ENCODE results near the gene EBF3. TPM values are rescaled to one million over a fixed set of nuclear protein-coding genes. Genes with fewer than 3 reads are reported as not detected.

The EBF3 gene
- total RNA-seq, 1 experiment from 2014 or later: not detected

DNA sequence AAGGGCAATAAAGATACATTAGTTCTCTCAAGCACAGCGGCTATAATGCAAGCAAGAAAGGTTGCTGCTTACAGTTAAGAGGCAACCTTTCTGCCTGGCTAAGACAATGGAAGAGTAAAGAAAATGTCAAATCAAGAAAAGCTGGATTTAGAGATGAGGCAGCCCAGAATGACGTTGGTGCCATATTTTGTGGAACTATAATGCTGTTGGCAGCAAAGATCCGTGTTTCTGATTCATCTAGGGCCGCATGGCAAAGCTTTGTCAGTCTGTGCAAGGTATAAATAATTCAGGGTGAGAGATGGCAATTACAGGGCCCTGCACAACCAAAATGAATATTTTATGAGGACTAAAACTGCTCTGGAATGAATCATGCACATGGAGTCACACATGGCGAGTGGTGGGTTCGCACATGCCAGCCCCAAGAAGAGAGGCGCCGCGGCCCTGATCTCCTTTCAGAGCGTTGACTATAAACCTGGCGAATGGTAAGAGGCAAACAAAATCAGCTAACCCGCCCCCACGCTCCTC lies 76.6 kb downstream of the EBF3 start:
- H3K27ac Mint-ChIP-seq (ENCODE audit: unreplicated experiment): no peak overlapping the region
- no peaks in the 10 kb centered on the region for H3K4me1 Mint-ChIP-seq (ENCODE audit: low read depth, unreplicated experiment)
- no peaks in the 10 kb centered on the region for H3K27me3 Mint-ChIP-seq (ENCODE audit: unreplicated experiment)

DNA sequence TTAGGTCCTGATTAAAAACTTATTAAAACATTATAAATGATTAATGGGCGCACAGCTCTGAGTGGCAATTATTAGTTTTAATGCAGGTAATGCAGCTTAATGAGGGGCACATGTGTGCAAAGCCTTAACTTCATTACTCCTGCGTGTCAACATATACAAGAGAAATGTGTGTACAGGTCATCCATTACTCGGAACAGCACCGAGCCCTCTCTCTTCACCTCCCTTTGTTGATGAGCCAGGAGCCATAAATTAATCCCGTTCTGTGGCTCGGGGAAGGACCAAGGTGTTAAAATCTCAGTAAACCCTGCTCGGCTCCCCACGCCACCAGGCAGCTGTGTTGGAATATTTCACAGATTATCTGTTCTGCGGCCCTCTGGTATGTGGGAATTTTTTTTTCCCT lies 77.8 kb downstream of the EBF3 start:
- no peaks in the 10 kb centered on the region for H3K9me3 Mint-ChIP-seq (ENCODE audit: low read depth, unreplicated experiment)
- CTCF ChIA-PET: no interaction called here
- H3K27me3 Mint-ChIP-seq (ENCODE audit: unreplicated experiment): no peaks in the 10 kb centered on the region
- DNase-seq: no peak
- H3K4me3 Mint-ChIP-seq (ENCODE audit: low read depth, unreplicated experiment): no peak overlapping the region
- no peaks in the 10 kb centered on the region for H3K4me1 Mint-ChIP-seq (ENCODE audit: low read depth, unreplicated experiment)
- H3K36me3 Mint-ChIP-seq (ENCODE audit: insufficient read depth, unreplicated experiment): no peaks in the 10 kb centered on the region
- BruUV-seq (replicated peaks): no TSS peak
- TF ChIP-seq, protein P1, sequence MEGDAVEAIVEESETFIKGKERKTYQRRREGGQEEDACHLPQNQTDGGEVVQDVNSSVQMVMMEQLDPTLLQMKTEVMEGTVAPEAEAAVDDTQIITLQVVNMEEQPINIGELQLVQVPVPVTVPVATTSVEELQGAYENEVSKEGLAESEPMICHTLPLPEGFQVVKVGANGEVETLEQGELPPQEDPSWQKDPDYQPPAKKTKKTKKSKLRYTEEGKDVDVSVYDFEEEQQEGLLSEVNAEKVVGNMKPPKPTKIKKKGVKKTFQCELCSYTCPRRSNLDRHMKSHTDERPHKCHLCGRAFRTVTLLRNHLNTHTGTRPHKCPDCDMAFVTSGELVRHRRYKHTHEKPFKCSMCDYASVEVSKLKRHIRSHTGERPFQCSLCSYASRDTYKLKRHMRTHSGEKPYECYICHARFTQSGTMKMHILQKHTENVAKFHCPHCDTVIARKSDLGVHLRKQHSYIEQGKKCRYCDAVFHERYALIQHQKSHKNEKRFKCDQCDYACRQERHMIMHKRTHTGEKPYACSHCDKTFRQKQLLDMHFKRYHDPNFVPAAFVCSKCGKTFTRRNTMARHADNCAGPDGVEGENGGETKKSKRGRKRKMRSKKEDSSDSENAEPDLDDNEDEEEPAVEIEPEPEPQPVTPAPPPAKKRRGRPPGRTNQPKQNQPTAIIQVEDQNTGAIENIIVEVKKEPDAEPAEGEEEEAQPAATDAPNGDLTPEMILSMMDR (IDR thresholded peaks at IDR 0.05; ENCODE audit: unreplicated experiment): no peak
- H3K27ac Mint-ChIP-seq (ENCODE audit: unreplicated experiment): no peak overlapping the region
- intact Hi-C loops (cut with micrococcal nuclease; ENCODE audit: unreplicated experiment): no loop called here

More for the DNA sequence above, 76.6 kb downstream of the EBF3 start:
- BruUV-seq (replicated peaks): no TSS peak
- Mint-ChIP-seq H3K4me3 (ENCODE audit: low read depth, unreplicated experiment) (no peak overlapping the region), H3K36me3 (ENCODE audit: insufficient read depth, unreplicated experiment) (no peaks in the 10 kb centered on the region), H3K9me3 (ENCODE audit: low read depth, unreplicated experiment) (no peaks in the 10 kb centered on the region)
- TF ChIP-seq, protein P1 (IDR thresholded peaks at IDR 0.05; ENCODE audit: unreplicated experiment): no peak
- CTCF ChIA-PET: interaction anchor here (0.7 kb wide), 1 partner anchor 455 kb away, joined by 6 read pairs; no protein-coding TSS in a partner anchor
- intact Hi-C loops (cut with micrococcal nuclease; ENCODE audit: unreplicated experiment): no loop called here
- DNase-seq: no peak

DNA sequence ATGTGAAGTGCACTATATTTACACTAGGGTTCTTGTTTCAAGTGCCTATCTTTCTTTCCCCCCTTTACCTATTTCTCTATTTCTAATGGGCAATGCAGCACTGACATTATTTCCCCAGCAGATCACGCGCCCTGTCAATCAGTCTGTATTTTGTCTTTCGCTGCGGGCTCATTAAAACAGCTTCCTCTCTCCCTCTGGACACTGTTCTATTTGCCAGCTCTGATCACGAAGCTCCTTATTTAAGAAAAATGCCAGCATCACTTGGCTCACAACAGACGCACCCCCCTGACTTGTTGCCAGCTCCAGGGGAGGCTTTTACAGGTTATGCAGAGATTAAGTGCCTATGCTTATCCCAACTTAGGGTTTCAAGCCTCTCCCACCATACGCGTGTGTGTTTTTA lies 78.5 kb downstream of the EBF3 start:
- no peak overlapping the region for H3K4me3 Mint-ChIP-seq (ENCODE audit: low read depth, unreplicated experiment)
- BruUV-seq (replicated peaks): no TSS peak
- no peaks in the 10 kb centered on the region for H3K36me3 Mint-ChIP-seq (ENCODE audit: insufficient read depth, unreplicated experiment)
- H3K27me3 Mint-ChIP-seq (ENCODE audit: unreplicated experiment): no peaks in the 10 kb centered on the region
- intact Hi-C loops (cut with micrococcal nuclease; ENCODE audit: unreplicated experiment): no loop called here
- TF ChIP-seq, protein P1 (IDR thresholded peaks at IDR 0.05; ENCODE audit: unreplicated experiment): no peak
- DNase-seq: no peak
- H3K4me1 Mint-ChIP-seq (ENCODE audit: low read depth, unreplicated experiment): no peaks in the 10 kb centered on the region
- CTCF ChIA-PET: no interaction called here
- H3K27ac Mint-ChIP-seq (ENCODE audit: unreplicated experiment): no peak overlapping the region
- no peaks in the 10 kb centered on the region for H3K9me3 Mint-ChIP-seq (ENCODE audit: low read depth, unreplicated experiment)

DNA sequence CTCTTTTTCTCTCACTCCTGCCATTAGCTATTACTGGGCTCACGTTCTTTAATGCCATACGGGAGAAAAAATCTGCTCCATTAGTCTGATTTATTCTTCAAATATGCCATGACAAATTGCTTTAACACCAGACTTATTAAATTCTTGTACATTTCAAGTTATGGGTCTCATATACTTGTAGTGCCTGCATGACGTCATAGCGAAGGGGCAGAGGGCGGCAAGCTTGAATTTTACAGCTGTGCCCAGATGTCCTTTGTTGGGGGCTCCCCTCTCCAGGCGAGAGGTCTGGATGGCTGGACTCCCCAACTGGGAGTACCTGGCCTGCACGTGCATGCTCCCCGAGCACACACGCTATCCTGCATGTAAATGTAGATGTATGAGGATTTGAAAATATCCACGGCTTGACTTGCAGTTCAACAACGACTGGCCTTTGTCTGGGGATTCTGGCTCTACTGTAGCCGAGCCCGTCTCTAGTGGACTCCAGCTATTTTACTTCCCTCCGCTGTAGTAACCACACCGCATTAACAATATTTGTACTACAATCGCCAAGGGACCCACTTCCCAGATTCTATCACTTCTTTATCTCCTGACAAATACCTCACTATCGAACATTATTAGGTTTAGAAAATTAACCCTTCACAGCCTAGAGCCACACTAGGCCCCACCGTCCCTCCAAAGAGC lies 79.5 kb downstream of the EBF3 start:
- no peaks in the 10 kb centered on the region for H3K9me3 Mint-ChIP-seq (ENCODE audit: low read depth, unreplicated experiment)
- TF ChIP-seq, protein P1 (IDR thresholded peaks at IDR 0.05; ENCODE audit: unreplicated experiment): no peak
- no peak overlapping the region for H3K4me3 Mint-ChIP-seq (ENCODE audit: low read depth, unreplicated experiment)
- CTCF ChIA-PET: no interaction called here
- H3K36me3 Mint-ChIP-seq (ENCODE audit: insufficient read depth, unreplicated experiment): no peaks in the 10 kb centered on the region
- no peaks in the 10 kb centered on the region for H3K27me3 Mint-ChIP-seq (ENCODE audit: unreplicated experiment)
- no peaks in the 10 kb centered on the region for H3K4me1 Mint-ChIP-seq (ENCODE audit: low read depth, unreplicated experiment)
- no peak overlapping the region for H3K27ac Mint-ChIP-seq (ENCODE audit: unreplicated experiment)
- intact Hi-C loops (cut with micrococcal nuclease; ENCODE audit: unreplicated experiment): no loop called here
- no TSS peak for BruUV-seq (replicated peaks)
- no peak for DNase-seq

Measured in Calu3 (cell line).